Subcutaneous adipose tissue (tissue), 4 donors: ENCODE results near the gene GCLM. TPM values are rescaled to one million over a fixed set of nuclear protein-coding genes. Genes with fewer than 3 reads are reported as not detected.

ENCODE experiments used
- CTCF ChIP-seq: fragments of 450-650 bp; IDR thresholded peaks from one replicate; pipeline ENCODE4 v1.5.1; 2016; ENCODE audit warnings: low read depth, mild to moderate bottlenecking, control low read depth, antibody characterized with exemption, moderate library complexity
- small RNA-seq: library from RNA; depleted of rRNA; stranded (forward); fragments of <200 nt; gene quantifications from one replicate; pipeline ENCODE3, GENCODE V24; 2016
- total RNA-seq, 4 donors: library from RNA; depleted of rRNA; stranded (reverse); fragments of >200 nt; gene quantifications; one replicate each; pipeline ENCODE4 v1.1.0, GENCODE V29; 2016

The GCLM gene
- total RNA-seq, 4 donors from 2014 or later: 10.7 to 52.5 (median 14.9) TPM

DNA sequence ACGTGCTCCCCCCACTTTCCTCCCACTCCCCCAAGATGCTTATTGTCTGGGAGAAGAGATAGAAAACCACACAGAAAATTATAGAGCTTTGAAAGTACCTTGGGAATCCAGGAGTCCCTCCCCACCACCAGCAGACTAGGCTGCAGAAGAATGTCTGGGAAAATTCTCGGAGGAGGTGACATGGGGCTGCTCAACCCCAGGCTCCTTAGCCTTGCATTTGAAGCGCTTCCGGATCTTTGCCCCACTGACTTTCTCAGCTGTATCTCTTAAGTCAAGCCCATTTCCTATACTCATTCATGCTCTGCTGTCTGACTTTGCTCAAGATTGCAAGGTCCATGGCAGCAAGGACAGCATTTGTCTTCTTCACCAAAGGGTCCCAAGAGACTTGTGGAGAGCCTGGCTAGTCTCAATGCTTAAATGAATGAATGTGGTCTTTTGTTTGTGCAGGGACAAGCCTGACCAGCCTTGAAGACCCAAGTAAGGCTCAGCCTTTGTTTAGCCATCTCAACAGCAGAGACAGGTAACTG lies 68.2 kb downstream of the GCLM start:
- TF ChIP-seq CTCF: no peak

GRCh38 chr1:93839753-93840152 lies 69.5 kb downstream of the GCLM start:
- no peak for TF ChIP-seq CTCF

- TF ChIP-seq CTCF: no peak
These were observed 69.9 kb downstream of the GCLM start for GRCh38 chr1:93839307-93839706.

DNA sequence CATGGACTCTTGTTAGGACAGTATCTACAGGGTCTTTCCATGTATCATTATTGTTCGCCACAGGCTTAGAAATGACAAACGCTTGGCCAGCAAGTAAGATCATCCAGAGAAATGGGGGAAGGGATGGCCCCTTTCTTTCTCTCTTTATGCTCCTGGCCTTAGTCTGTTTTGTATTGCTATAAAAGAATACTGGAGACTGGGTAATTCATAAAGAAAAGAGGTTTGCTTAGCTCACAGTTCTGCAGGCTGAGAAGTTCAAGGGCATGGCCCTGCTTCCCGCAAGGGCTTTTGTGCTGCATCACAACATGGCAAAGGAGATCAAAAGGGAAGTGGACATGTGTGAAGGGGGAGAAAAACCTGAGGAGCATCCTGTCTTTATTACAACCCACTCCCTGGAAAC lies 71.3 kb downstream of the GCLM start:
- no peak for TF ChIP-seq CTCF

Small RNA genes lying within 50 kb of the gene (small RNA-seq; reads per million reads assigned to genes)
- gene AL117351.2: not detected
- gene MIR760: 2.9 reads per million, percentile 57 among the genes with 10 or more reads in this experiment

Other genes with a start within 250 kb of the GCLM start
- gene BCAR3, start 227.6 kb downstream of the GCLM start, total RNA-seq: 10 to 100 TPM; 22.3 to 98.7 (median 28.3) TPM
- gene DNTTIP2, start 30.2 kb downstream of the GCLM start, total RNA-seq: 10 to 100 TPM; 24.3 to 54.0 (median 26.4) TPM
- gene ABCA4, start 211.7 kb upstream of the GCLM start, total RNA-seq: under 1 TPM; 0.16 to 0.51 (median 0.30) TPM